Activated B cell treated with CpG ODN at 0.5 μM for 24 hours (primary cell): ENCODE data around the gene TAF1B. TPM values are rescaled to one million over a fixed set of nuclear protein-coding genes. Genes with fewer than 3 reads are reported as not detected.

Source experiments
- ATAC-seq: fragments of 200-7000 bp; cut with Tn5 transposase; one replicate; pipeline ENCODE4 v1.10.0; 2021; ENCODE audit warnings: low read depth, mild to moderate bottlenecking, moderate library complexity
- CTCF ChIA-PET: fragments of 350-600 bp; sonication (Branson Sonifier 250); formaldehyde crosslinking; loops from one replicate; lab custom pipeline; 2021; ENCODE audit warnings: antibody characterized with exemption; lab: Charles Lee
- POLR2A ChIA-PET: fragments of 350-600 bp; sonication (Branson Sonifier 250); formaldehyde crosslinking; loops from one replicate; lab custom pipeline; 2021; ENCODE audit warnings: antibody characterized with exemption; lab: Charles Lee
- DNase-seq: peaks from one replicate; pipeline ENCODE4 v3.0.0; 2022
- H3K27ac Mint-ChIP-seq: one replicate; pipeline ENCODE4 v1.8.0; 2020; ENCODE audit warnings: mixed read lengths
- H3K27me3 Mint-ChIP-seq: one replicate; pipeline ENCODE4 v1.8.0; 2021; ENCODE audit warnings: mixed read lengths
- H3K36me3 Mint-ChIP-seq: one replicate; pipeline ENCODE4 v1.8.0; 2021; ENCODE audit warnings: low read depth, mixed read lengths
- H3K4me1 Mint-ChIP-seq: one replicate; pipeline ENCODE4 v1.8.0; 2021; ENCODE audit warnings: mixed read lengths
- H3K4me3 Mint-ChIP-seq: one replicate; pipeline ENCODE4 v1.8.0; 2020; ENCODE audit warnings: mild to moderate bottlenecking, mixed read lengths
- H3K9me3 Mint-ChIP-seq: one replicate; pipeline ENCODE4 v1.8.0; 2020; ENCODE audit warnings: mixed read lengths
- intact Hi-C: fragments of 100-400 bp; cut with micrococcal nuclease; formaldehyde crosslinking; loops from one replicate; pipeline ENCODE4 v1.15.1; 2024
- total RNA-seq: library from RNA; stranded (reverse); gene quantifications from 2 replicates; pipeline ENCODE4 v1.2.3, GENCODE V29; 2022
- TF ChIP-seq, protein P1 (sequence below): fragments of 200-600 bp; IDR thresholded peaks from one replicate; pipeline ENCODE4 v1.8.0; 2022; ENCODE audit warnings: antibody characterized with exemption, mild to moderate bottlenecking

The TAF1B gene
- total RNA-seq, 1 donor from 2014 or later: 28.7 TPM

DNA sequence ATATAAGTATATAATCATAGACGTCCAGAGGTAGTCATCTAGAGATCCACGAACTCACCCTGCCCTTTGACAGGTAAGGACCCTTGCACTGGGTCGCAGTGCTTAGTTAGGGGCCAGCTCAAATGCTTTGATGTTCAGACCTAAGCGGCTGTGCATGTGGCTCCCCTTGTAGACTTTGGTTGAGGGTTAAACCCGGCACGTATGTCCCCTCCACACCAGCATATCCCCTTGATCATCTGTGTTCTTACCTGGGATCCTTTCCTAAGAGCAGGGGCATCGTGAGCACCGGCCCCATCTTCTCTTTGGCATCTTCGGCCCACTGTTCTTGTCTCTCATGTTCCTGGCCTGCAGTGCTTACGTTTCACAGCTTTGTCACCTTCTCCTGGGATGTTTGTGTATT lies 139.6 kb downstream of the TAF1B start:
- CTCF ChIA-PET: interaction anchor here (1.9 to 6.1 kb wide), 2 partner anchors 66 to 74 kb away, joined by 10 to 208 read pairs; partner anchors contain the start of gene KLF11
- POLR2A ChIA-PET: no interaction called here
- peaks cover 4% of the 10 kb centered on the region for H3K9me3 Mint-ChIP-seq
- no peak overlapping the region for H3K27ac Mint-ChIP-seq
- intact Hi-C loops: loop anchor here (10.0 kb wide), 2 partner anchors 142 to 682 kb away; partner anchors contain the start of gene RRM2
- ATAC-seq (no peak), DNase-seq (no peak)
- TF ChIP-seq, protein P1, sequence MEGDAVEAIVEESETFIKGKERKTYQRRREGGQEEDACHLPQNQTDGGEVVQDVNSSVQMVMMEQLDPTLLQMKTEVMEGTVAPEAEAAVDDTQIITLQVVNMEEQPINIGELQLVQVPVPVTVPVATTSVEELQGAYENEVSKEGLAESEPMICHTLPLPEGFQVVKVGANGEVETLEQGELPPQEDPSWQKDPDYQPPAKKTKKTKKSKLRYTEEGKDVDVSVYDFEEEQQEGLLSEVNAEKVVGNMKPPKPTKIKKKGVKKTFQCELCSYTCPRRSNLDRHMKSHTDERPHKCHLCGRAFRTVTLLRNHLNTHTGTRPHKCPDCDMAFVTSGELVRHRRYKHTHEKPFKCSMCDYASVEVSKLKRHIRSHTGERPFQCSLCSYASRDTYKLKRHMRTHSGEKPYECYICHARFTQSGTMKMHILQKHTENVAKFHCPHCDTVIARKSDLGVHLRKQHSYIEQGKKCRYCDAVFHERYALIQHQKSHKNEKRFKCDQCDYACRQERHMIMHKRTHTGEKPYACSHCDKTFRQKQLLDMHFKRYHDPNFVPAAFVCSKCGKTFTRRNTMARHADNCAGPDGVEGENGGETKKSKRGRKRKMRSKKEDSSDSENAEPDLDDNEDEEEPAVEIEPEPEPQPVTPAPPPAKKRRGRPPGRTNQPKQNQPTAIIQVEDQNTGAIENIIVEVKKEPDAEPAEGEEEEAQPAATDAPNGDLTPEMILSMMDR: no peak
- peaks cover 20% of the 10 kb centered on the region for H3K27me3 Mint-ChIP-seq
- H3K4me3 Mint-ChIP-seq: no peak overlapping the region
- H3K4me1 Mint-ChIP-seq: peaks cover 8% of the 10 kb centered on the region
- no peaks in the 10 kb centered on the region for H3K36me3 Mint-ChIP-seq

DNA sequence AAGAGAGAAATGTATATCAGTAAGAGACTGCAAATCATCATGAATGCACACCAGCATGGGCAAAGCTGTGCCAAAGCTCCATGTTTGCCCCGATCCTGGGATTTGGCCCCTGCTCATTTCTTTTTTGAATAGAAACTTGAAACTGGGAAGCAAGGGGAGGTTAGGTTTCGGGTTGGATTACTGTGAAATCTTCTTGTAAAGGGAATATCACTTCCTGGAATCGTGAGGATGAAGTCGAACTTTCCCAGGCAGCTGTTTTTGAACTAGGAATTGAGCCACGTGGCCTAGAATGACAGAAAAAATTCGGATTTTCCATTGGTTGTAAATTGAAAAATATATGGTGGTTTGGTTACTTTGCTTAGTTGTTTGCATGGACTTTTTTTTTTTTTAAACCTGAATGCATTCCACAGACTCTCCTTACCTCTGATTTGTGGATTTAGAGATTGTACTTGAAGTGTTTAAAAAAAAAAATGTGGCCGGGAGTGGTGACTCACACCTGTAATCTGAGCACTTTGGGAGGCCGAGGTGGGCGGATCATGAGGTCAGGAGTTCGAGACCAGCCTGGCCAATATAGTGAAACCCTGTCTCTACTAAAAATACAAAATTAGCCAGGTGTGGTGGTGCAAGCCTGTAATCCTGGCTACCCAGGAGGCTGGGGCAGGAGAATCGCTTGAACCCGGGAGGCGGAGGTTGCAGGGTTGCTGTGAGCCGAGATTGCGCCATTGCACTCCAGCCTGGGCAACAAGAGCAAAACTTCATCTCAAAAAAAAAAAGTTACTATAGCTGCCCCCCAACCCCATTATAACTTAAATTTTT lies 140.3 kb downstream of the TAF1B start:
- Mint-ChIP-seq H3K9me3 (no peaks in the 10 kb centered on the region), H3K4me3 (no peak overlapping the region), H3K36me3 (no peaks in the 10 kb centered on the region), H3K4me1 (peaks cover 6% of the 10 kb centered on the region), H3K27ac (no peak overlapping the region), H3K27me3 (peaks cover 16% of the 10 kb centered on the region)
- ATAC-seq: no peak
- ChIA-PET CTCF (interaction anchor here (0.6 to 6.1 kb wide), 23 partner anchors 9 to 735 kb away, joined by 3 to 208 read pairs (median 6); partner anchors contain the start of genes KLF11 and TAF1B), POLR2A (interaction anchor here (1.0 to 1.5 kb wide), 5 partner anchors 45 to 140 kb away, joined by 5 to 11 read pairs (median 6); partner anchors contain the start of genes KLF11 and TAF1B)
- TF ChIP-seq, protein P1: no peak
- DNase-seq: no peak
- intact Hi-C loops: loop anchor here (1.0 to 10.0 kb wide), 6 partner anchors 46 to 681 kb away; partner anchors contain the start of gene RRM2

Other genes with a start within 250 kb of the TAF1B start
- gene YWHAQ, start 212.5 kb upstream of the TAF1B start, total RNA-seq: 164 and 166 TPM in 2 replicates
- gene GRHL1, start 108.2 kb downstream of the TAF1B start, total RNA-seq: 0.39 and 0.95 TPM in 2 replicates
- 8.2 and 10.2 TPM in 2 replicates for gene KLF11, start 200.1 kb downstream of the TAF1B start, total RNA-seq
- 0.42 and 0.44 TPM in 2 replicates for gene CYS1, start 236.9 kb downstream of the TAF1B start, total RNA-seq